HUES6 (cell line): ENCODE results near the gene RAB1B.

Source experiments
- H3K27ac ChIP-seq: 2 replicates; pipeline ENCODE4 v1.7.0; 2013; ENCODE audit warnings: low read depth, mild to moderate bottlenecking, low read length, inconsistent platforms
- H3K27me3 ChIP-seq: 2 replicates; pipeline ENCODE4 v1.6.1; 2013; ENCODE audit warnings: low read length; ENCODE audit not compliant: control insufficient read depth, insufficient read depth
- H3K36me3 ChIP-seq: 2 replicates; pipeline ENCODE4 v1.6.1; 2013; ENCODE audit warnings: low read length; ENCODE audit not compliant: control insufficient read depth, insufficient read depth
- H3K4me1 ChIP-seq: 2 replicates; pipeline ENCODE4 v1.6.1; 2013; ENCODE audit warnings: low read length; ENCODE audit not compliant: control insufficient read depth, insufficient read depth
- H3K4me3 ChIP-seq: 2 replicates; pipeline ENCODE4 v1.5.1; 2013; ENCODE audit warnings: low read depth, low read length
- H3K9ac ChIP-seq: one replicate; pipeline ENCODE4 v1.6.1; 2013; ENCODE audit warnings: mild to moderate bottlenecking, low read length
- H3K9me3 ChIP-seq: 2 replicates; pipeline ENCODE4 v1.6.1; 2013; ENCODE audit warnings: low read depth, low read length; ENCODE audit not compliant: control insufficient read depth, insufficient read depth

RAB1B gene

DNA sequence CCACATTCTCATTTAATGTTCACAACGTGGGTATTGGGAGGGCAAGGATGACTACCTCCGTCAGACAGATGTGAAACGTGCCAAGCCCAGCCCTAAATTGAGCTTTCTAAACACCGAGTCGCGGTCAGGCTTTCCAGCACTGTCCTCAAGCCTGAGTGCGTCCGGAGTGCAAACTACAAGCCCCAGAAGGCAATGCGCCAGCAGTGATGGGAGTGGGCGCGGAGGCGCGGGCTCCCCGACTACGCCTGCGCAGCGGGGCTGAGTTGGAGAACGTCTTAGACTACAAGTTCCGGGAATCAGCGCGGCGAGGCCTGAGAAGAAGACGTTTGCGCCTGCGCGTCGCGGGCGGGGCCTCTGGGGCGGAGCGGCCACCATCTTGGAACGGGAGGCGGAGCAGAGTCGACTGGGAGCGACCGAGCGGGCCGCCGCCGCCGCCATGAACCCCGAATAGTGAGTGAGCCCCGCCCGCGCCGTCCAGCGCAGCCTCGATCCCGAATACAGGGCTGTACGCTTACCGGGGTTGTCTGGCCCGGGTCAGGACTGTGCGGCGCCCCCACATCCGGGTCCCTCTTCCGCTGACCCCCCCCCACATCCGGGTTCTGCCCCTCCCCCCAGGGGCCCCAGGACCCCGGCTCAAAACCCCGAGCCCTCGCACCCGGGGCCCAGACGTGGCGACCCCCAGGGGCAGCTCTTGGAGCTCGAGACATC, at the start of gene RAB1B:
TSS of gene RAB1B (plus strand) at position 396 of the 708 bp plus-strand sequence. CDS start at position 437, 41 bp downstream.
- H3K36me3 ChIP-seq = peaks cover 45% of the 10 kb centered on the region
- no peaks in the 10 kb centered on the region for H3K27me3 ChIP-seq
- H3K9me3 ChIP-seq = no peaks in the 10 kb centered on the region
- H3K9ac ChIP-seq = peak within 1 kb of the TSS; percentile 94
- peak within 1 kb of the TSS; percentile 92 for H3K27ac ChIP-seq
- H3K4me1 ChIP-seq = no peaks in the 10 kb centered on the region
- peak within 1 kb of the TSS; percentile 75 for H3K4me3 ChIP-seq

GRCh38 chr11:66218846-66219620, 49.4 kb upstream of the RAB1B start:
- H3K9ac ChIP-seq = no peak overlapping the region
- H3K27me3 ChIP-seq = no peaks in the 10 kb centered on the region
- no peaks in the 10 kb centered on the region for H3K9me3 ChIP-seq
- H3K4me3 ChIP-seq = no peak overlapping the region
- H3K4me1 ChIP-seq = no peaks in the 10 kb centered on the region; the same call in 1 of the 2 replicates
- H3K27ac ChIP-seq = no peak overlapping the region
- peaks cover 47% of the 10 kb centered on the region for H3K36me3 ChIP-seq

DNA sequence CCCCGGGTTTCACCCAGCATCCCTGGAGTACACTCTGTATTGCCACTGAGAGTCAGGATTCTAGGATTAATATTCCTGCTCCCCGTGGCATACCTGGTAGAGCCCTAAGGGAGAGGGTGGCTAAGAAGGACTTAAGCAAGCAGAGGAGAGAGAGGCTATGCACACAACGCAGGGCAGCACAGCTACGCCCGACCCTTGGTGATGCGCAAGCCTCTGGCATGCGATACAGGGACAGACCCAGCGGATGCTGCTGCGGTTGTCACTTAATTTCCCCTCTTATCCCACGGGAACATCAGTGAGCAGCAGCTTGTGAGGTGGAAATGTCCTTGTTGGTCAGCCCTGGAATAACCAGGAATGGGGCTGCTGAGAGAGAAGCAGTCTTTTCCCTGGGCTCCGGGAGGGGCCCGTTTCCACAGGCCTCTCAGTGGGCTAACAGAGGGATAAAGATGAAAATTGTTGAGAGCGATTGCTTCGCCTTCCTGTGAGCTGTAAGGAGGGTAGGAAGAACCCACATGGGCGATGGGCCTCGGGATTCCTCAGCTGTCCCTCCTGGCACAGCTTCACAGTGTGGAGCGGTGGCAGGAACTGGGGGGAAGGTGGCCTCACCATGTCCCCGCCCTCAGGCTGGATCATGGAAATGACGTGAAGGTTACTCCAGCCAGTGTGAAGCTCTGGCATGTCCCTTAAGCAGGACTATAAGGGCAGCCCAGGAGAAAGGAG, 48.4 kb upstream of the RAB1B start:
- no peak overlapping the region for H3K4me3 ChIP-seq
- peaks cover 50% of the 10 kb centered on the region for H3K36me3 ChIP-seq
- no peaks in the 10 kb centered on the region for H3K27me3 ChIP-seq
- no peaks in the 10 kb centered on the region for H3K9me3 ChIP-seq
- H3K4me1 ChIP-seq = no peaks in the 10 kb centered on the region; the same call in 1 of the 2 replicates
- no peak overlapping the region for H3K27ac ChIP-seq
- H3K9ac ChIP-seq = no peak overlapping the region

- no peak overlapping the region for H3K9ac ChIP-seq
- no peaks in the 10 kb centered on the region for H3K9me3 ChIP-seq
- no peak overlapping the region for H3K4me3 ChIP-seq
- no peak overlapping the region for H3K27ac ChIP-seq
- peaks cover 50% of the 10 kb centered on the region for H3K36me3 ChIP-seq
- H3K27me3 ChIP-seq = no peaks in the 10 kb centered on the region
- H3K4me1 ChIP-seq = no peaks in the 10 kb centered on the region; the same call in 1 of the 2 replicates
Measured at GRCh38 chr11:66220566-66220935, 47.9 kb upstream of the RAB1B start.

DNA sequence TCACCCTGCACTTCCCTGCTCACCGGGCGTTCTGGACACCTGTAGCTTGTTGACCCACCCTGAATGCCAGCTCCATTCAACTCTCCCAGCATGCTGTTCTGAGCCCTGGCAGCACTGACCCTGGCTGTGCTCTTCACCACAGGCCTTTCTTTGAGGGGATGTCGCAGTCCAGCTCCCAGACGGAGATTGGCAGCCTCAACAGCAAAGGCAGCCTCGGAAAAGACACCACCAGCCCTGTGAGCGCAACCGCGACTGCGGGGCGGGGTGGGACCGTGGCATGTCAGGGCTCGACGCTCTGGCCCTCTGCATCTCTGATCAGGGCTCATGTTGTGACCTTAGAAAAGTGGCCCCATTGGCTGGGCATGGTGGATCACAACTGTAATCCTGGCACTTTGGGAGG, 47.4 kb upstream of the RAB1B start:
- Histone ChIP-seq H3K27ac (no peak overlapping the region), H3K9me3 (no peaks in the 10 kb centered on the region), H3K4me1 (no peaks in the 10 kb centered on the region; the same call in 1 of the 2 replicates), H3K27me3 (no peaks in the 10 kb centered on the region), H3K4me3 (no peak overlapping the region), H3K36me3 (peaks cover 49% of the 10 kb centered on the region), H3K9ac (no peak overlapping the region)

- Histone ChIP-seq H3K9ac (no peak overlapping the region), H3K27me3 (no peaks in the 10 kb centered on the region)
Measured at GRCh38 chr11:66221726-66222236, 46.7 kb upstream of the RAB1B start.

DNA sequence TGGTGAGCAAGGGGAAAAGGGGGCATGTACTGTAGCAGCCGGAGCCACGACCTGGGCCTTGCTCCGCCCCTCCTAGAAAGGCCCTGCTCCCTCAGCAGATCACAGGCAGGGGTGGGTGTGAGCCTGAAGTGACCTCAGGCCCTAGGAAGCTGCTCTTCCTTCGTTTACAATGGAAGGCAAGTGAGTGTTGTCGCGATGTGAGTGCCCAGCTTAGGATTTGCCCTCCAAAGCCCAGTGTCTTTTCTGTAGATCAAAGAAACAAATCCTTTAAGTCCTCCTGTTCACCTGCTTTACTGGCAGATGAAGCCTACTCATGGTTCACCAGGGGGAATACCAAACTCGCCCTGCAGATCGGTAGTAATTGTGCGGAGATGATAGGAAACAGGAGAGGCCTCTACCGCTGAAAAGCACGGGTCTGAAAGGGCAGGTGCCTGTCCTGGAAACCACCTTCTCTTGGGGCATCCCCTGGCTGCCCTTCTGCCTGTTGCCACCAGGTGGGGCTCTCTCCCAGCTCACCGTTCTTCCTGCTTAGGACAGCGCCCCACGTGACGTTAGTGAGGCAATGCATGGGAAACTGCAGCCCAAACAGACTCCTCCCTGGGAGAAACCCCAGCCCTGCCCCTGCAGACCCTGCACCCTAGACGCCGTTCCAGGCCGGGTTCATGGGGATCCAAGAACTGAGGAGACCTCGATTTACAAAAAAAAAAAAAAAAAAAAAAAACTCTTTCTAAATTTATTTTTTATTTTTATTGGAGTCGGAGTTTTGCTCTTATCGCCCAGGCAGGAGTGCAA, 45.9 kb upstream of the RAB1B start:
- Histone ChIP-seq H3K36me3 (peaks cover 34% of the 10 kb centered on the region), H3K9ac (no peak overlapping the region), H3K4me3 (no peak overlapping the region), H3K27me3 (no peaks in the 10 kb centered on the region), H3K4me1 (no peaks in the 10 kb centered on the region; the same call in 1 of the 2 replicates), H3K27ac (no peak overlapping the region), H3K9me3 (no peaks in the 10 kb centered on the region)

More at GRCh38 chr11:66221726-66222236, 46.7 kb upstream of the RAB1B start:
- H3K9me3 ChIP-seq = no peaks in the 10 kb centered on the region
- H3K27ac ChIP-seq = no peak overlapping the region
- no peaks in the 10 kb centered on the region; the same call in 1 of the 2 replicates for H3K4me1 ChIP-seq
- H3K36me3 ChIP-seq = peaks cover 41% of the 10 kb centered on the region
- no peak overlapping the region for H3K4me3 ChIP-seq

GRCh38 chr11:66224226-66224855, 44.1 kb upstream of the RAB1B start:
- Histone ChIP-seq H3K36me3 (peaks cover 21% of the 10 kb centered on the region), H3K27ac (no peak overlapping the region)

DNA sequence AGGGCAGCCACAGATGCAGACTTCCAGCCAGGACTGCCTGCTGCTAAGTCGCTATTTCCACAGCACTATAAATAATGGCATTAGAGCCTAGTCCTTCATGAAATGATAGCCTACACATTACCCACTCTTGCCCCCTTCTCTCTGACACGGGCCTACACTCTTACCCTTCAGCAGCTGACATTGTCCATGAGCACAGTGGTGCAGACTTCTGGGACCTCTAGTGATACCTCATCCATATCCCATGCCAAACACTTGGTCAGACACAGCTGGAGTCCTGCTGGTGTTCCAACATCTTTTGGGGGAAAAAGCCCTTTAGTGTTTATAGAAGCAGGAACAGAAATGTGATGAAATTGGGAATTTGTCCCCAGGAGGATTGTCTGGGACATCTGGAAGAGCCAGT, 43.4 kb upstream of the RAB1B start:
- Histone ChIP-seq H3K36me3 (peaks cover 14% of the 10 kb centered on the region), H3K9me3 (no peaks in the 10 kb centered on the region), H3K9ac (no peak overlapping the region), H3K27ac (no peak overlapping the region), H3K4me3 (no peak overlapping the region), H3K4me1 (peaks cover 7% of the 10 kb centered on the region), H3K27me3 (no peaks in the 10 kb centered on the region)

More at GRCh38 chr11:66224226-66224855, 44.1 kb upstream of the RAB1B start:
- Histone ChIP-seq H3K9ac (no peak overlapping the region), H3K9me3 (no peaks in the 10 kb centered on the region), H3K4me3 (no peak overlapping the region), H3K4me1 (peaks cover 7% of the 10 kb centered on the region), H3K27me3 (no peaks in the 10 kb centered on the region)

GRCh38 chr11:66226101-66226500, 42.3 kb upstream of the RAB1B start:
- H3K4me1 ChIP-seq = peaks cover 7% of the 10 kb centered on the region
- H3K36me3 ChIP-seq = peaks cover 6% of the 10 kb centered on the region; the same call in 1 of the 2 replicates
- H3K9me3 ChIP-seq = no peaks in the 10 kb centered on the region
- H3K27me3 ChIP-seq = no peaks in the 10 kb centered on the region
- H3K27ac ChIP-seq = no peak overlapping the region
- H3K4me3 ChIP-seq = no peak overlapping the region
- no peak overlapping the region for H3K9ac ChIP-seq
